HG02981 (cell line): ENCODE results near the gene CPA5.
"Not testable (repeated sequence)": the region's sequence is repeated elsewhere in the genome, so short reads cannot be mapped to it uniquely, and the experiment has no call there.

ENCODE experiments used
- ATAC-seq: cut with Tn5 transposase; IDR thresholded peaks from one replicate; pipeline ENCODE4 v1.9.1; 2021; ENCODE audit warnings: mild to moderate bottlenecking, moderate library complexity; ENCODE audit not compliant: unreplicated experiment

The CPA5 gene

GRCh38 chr7:130344271-130344866, at the start of gene CPA5:
CPA5 (plus strand) TSS chr7:130344816; CDS start chr7:130346486, 1,670 bp downstream.
- no peak for ATAC-seq

GRCh38 chr7:130296221-130296951, 48.2 kb upstream of the CPA5 start:
- ATAC-seq = no peak

- no peak for ATAC-seq
Measured at GRCh38 chr7:130297628-130298543, 46.7 kb upstream of the CPA5 start.

GRCh38 chr7:130298544-130299326, 45.9 kb upstream of the CPA5 start:
- no peak for ATAC-seq

- no peak for ATAC-seq
Measured at GRCh38 chr7:130299866-130300265, 44.8 kb upstream of the CPA5 start.

DNA sequence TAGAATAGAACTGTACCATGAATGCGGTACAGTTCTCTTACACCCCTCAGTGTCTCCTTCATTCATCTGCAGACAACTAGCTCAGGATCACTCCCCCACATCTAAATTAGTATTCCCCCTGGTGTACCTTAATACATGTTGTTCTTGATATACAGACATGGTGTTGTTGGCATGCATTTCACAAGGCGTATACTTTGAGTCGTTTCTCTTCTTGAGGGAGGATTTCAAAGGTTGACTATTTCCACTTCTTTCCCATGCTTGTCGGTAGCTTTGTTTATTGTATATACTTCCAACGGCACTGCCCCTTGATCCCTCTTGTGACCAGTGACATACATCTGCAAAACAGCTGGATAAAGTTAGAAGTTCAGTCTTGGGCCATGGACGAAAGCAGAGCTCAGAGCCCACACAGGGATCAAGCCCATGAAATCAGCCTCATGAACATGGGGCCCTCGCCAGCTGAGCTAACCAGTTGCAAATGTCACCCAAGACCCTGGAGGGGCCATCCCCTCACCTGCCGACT, 43.1 kb upstream of the CPA5 start:
- no peak for ATAC-seq

- no peak for ATAC-seq
Measured at GRCh38 chr7:130302649-130303048, 42.0 kb upstream of the CPA5 start.

GRCh38 chr7:130303127-130303526, 41.5 kb upstream of the CPA5 start:
- no peak for ATAC-seq

GRCh38 chr7:130303551-130303950, 41.1 kb upstream of the CPA5 start:
- no peak for ATAC-seq

GRCh38 chr7:130303982-130304381, 40.6 kb upstream of the CPA5 start:
- no peak for ATAC-seq

DNA sequence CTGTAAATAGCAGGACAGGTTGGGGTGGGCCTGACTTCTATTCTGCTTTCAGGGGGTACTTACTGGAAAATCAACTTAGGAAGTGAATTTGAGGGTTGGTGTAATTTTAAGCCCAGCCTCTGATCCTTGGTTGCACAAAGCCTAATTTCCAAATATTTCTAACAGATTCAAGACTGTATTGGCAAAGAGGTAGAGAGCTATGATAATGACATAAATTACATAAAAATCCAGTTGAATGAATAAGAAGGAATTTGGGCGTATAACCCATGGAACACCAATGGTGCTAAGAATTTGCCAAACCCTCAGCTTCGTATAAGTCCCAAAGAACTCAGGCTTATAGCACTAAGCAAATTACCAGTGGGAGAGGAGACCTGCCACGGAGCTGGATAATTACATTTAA, 39.7 kb upstream of the CPA5 start:
- ATAC-seq = no peak

GRCh38 chr7:130305433-130306042, 39.1 kb upstream of the CPA5 start:
- ATAC-seq = no peak

- ATAC-seq = no peak
Measured at GRCh38 chr7:130309986-130310385, 34.6 kb upstream of the CPA5 start.

- no peak for ATAC-seq
Measured at GRCh38 chr7:130314305-130314704, 30.3 kb upstream of the CPA5 start.

DNA sequence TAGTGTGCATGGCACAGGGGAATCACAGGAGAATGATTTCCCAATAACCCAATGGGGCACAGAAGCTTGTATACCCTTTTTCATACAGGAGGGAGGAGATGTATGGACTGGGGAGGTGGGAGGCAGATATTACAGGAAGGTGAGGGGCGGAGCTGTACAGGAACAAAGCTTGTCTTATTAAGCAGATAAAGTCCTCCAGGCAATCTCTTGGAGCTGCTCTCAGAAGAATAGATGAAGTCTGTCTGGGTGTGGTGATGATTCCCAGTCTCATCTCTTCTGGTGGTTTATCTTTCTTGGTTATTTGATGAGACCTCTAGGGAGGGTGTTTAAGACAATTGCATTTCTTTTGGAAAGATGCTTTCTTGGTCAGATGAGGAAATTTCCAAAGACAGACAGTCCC, 25.1 kb upstream of the CPA5 start:
- no peak for ATAC-seq

DNA sequence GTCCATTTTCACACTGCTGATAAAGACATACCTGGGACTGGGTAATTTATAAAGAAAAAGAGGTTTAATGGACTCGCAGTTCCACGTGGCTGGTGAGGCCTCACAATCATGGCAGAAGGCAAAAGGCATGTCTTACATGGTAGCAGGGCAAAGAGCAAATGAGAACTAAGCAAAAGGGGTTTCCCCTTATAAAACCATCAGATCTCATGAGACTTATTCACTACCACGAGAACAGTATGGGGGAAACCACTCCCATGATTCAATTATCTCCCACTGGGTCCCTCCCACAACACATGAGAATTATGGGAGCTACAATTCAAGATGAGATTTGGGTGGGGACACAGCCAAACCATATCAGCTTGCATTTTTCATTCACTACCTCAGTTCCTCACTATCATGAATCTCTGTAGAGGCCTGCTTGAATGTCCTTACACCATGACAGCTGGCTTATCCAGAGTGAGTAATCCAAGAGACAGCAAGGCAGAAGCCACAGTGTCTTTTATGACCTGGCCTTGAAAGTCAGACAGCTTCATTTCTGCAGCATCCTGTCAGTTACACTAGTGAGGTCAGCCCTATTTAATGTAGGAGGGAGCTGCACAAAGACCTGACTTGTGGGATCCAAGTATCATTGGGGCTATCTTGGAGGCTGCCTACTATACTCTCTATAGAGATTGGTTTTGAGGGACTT, 22.9 kb upstream of the CPA5 start:
- not testable (repeated sequence) for ATAC-seq

- no peak for ATAC-seq
Measured at GRCh38 chr7:130322615-130323014, 22.0 kb upstream of the CPA5 start.

GRCh38 chr7:130324306-130324943, 20.2 kb upstream of the CPA5 start:
- no peak for ATAC-seq

- no peak for ATAC-seq
Measured at GRCh38 chr7:130329681-130330080, 14.9 kb upstream of the CPA5 start.
